Spleen (tissue), 7 donors: ENCODE data around the gene UBXN1.

Experiments used
- POLR2A ChIP-seq, 3 donors: fragments of 450-650 bp; IDR thresholded peaks; one replicate each; pipeline ENCODE4 v1.5.1; 2017; ENCODE audit warnings: antibody characterized with exemption in 3 of 3, mild to moderate bottlenecking in 1 of 3
- POLR2AphosphoS5 ChIP-seq, 3 donors: sonication (generic); formaldehyde crosslinking; IDR thresholded peaks; one replicate each; pipeline ENCODE4 v1.5.1; 2017; ENCODE audit warnings: antibody characterized with exemption in 3 of 3
- TF ChIP-seq, protein P1 (sequence below), 11 experiments: fragments of 200-600 bp in 7 of 11; fragments of 450-650 bp in 4 of 11; sonication (generic) in 4 of 11; IDR thresholded peaks in 8 of 11; conservative IDR thresholded peaks in 3 of 11; 1 replicate in 7 of 11; 2 replicates in 4 of 11; pipeline versions ENCODE4 v1.4.0 to v1.8.0; 2016 to 2021; ENCODE audit warnings: antibody characterized with exemption in 11 of 11, inconsistent platforms in 4 of 11, mild to moderate bottlenecking in 1 of 11
- donor health status: DM: no; HTN: no; CAD: no; lungs with moderate emphysema.
- donor health status: DM: no; HTN: no; CAD: no.
- donor health status: DM: no; HTN: no; CAD: no.

DNA sequence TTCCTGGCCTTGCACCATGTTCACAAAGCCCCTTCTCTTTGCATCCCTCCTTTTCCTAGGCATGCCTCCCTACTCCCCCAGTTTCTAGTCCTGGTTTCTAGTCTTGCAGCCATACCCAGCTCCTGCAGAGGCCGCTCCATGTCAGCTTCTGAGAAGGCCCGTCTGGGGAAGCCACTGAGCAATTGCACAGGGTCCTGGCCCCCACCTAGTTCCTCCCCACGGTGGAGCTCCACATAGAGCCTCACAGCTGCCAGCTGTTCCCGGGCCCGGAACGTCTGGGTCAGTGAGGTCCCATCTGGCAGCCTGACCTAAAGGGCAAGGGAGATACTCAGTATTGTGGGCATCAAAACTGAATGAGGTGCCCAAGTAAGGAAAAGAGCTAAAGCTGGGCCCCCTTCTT lies 2.2 kb downstream of the UBXN1 start:
- TF ChIP-seq, protein P1, sequence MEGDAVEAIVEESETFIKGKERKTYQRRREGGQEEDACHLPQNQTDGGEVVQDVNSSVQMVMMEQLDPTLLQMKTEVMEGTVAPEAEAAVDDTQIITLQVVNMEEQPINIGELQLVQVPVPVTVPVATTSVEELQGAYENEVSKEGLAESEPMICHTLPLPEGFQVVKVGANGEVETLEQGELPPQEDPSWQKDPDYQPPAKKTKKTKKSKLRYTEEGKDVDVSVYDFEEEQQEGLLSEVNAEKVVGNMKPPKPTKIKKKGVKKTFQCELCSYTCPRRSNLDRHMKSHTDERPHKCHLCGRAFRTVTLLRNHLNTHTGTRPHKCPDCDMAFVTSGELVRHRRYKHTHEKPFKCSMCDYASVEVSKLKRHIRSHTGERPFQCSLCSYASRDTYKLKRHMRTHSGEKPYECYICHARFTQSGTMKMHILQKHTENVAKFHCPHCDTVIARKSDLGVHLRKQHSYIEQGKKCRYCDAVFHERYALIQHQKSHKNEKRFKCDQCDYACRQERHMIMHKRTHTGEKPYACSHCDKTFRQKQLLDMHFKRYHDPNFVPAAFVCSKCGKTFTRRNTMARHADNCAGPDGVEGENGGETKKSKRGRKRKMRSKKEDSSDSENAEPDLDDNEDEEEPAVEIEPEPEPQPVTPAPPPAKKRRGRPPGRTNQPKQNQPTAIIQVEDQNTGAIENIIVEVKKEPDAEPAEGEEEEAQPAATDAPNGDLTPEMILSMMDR (IDR thresholded peaks at IDR 0.05 in 8 of 11, conservative IDR thresholded peaks at IDR 0.05 in 3 of 11): no peak
- TF ChIP-seq POLR2A (IDR thresholded peaks at IDR 0.05) (no peak), POLR2AphosphoS5 (IDR thresholded peaks at IDR 0.05) (no peak)
